A549 (cell line): ENCODE results near the gene CACNA1D. TPM values are rescaled to one million over a fixed set of nuclear protein-coding genes. Genes with fewer than 3 reads are reported as not detected.

Experiments
- ATAC-seq, 2 experiments: fragments of 200-7000 bp in 1 of 2; fragments of >200 bp in 1 of 2; cut with Nextera tagmentation in 1 of 2; cut with Tn5 transposase in 1 of 2; 3 replicates each; pipeline versions ENCODE4 v1.8.0 to v1.9.1; 2018 to 2020; ENCODE audit warnings: mild to moderate bottlenecking in 1 of 2, moderate library complexity in 1 of 2
- CTCF ChIA-PET: fragments of 300-600 bp; sonication (Branson Sonifier 250); formaldehyde crosslinking; extraction: SDS; loops from one replicate; lab custom pipeline; 2021; ENCODE audit warnings: antibody characterized with exemption, inconsistent platforms; lab: Yijun Ruan, JAX
- POLR2A ChIA-PET: fragments of 350-600 bp; formaldehyde crosslinking; extraction: SDS; loops from one replicate; lab custom pipeline; 2021; ENCODE audit warnings: antibody characterized with exemption, inconsistent platforms; lab: Yijun Ruan, JAX
- DNase-seq, 2 experiments: peaks; one replicate each; pipeline versions ENCODE4 v3.0.0 to v3.0.0-alpha.2; 2011 to 2016; ENCODE audit warnings: low read depth in 1 of 2, low spot score in 1 of 2
- FAIRE-seq: peaks from 2 replicates; lab custom pipeline; 2011; peaks lifted over from hg19 to GRCh38; lab: Jason Lieb, UNC
- H3K27ac ChIP-seq, 2 experiments: fragments of >200 bp; sonication (Bioruptor Twin); formaldehyde crosslinking; 3 replicates each; pipeline ENCODE4 v1.5.1; 2016 to 2017
- H3K4me1 ChIP-seq: fragments of >200 bp; sonication (Bioruptor Twin); formaldehyde crosslinking; 3 replicates; pipeline ENCODE4 v1.6.1; 2016
- H3K4me2 ChIP-seq: fragments of >200 bp; sonication (Bioruptor Twin); formaldehyde crosslinking; 3 replicates; pipeline ENCODE4 v1.6.1; 2016
- H3K4me3 ChIP-seq: fragments of >200 bp; sonication (Bioruptor Twin); formaldehyde crosslinking; 3 replicates; pipeline ENCODE4 v1.5.1; 2016
- H3K9me3 ChIP-seq: fragments of >200 bp; sonication (Bioruptor Twin); formaldehyde crosslinking; 3 replicates; pipeline ENCODE4 v1.6.1; 2016
- ATOH8 ChIP-seq: fragments of 250-450 bp; sonication (Bioruptor Pico); IDR thresholded peaks from 2 replicates; pipeline ENCODE4 v1.5.0; 2020; ENCODE audit warnings: low read depth, mild to moderate bottlenecking, moderate library complexity
- BCL3 ChIP-seq: fragments of >200 bp; sonication (Bioruptor Twin); formaldehyde crosslinking; IDR thresholded peaks from 3 replicates; pipeline ENCODE4 v1.6.1; 2016
- CBX2 ChIP-seq: fragments of 200-600 bp; sonication (generic); IDR thresholded peaks from 2 replicates; pipeline ENCODE4 v1.6.1; 2016; ENCODE audit warnings: low read depth, mild to moderate bottlenecking, borderline replicate concordance
- CTCF ChIP-seq: fragments of >200 bp; sonication (Bioruptor Twin); formaldehyde crosslinking; IDR thresholded peaks from 3 replicates; pipeline ENCODE4 v1.5.1; 2016
- E2F6 ChIP-seq: IDR thresholded peaks from 2 replicates; pipeline ENCODE4 v1.6.1; 2012; ENCODE audit warnings: low read depth, borderline replicate concordance
- EHMT2 ChIP-seq: fragments of 200-600 bp; sonication (generic); IDR thresholded peaks from 2 replicates; pipeline ENCODE4 v1.6.1; 2016; ENCODE audit warnings: antibody characterized with exemption, low read depth, mild to moderate bottlenecking, moderate library complexity
- ELK1 ChIP-seq: fragments of 150-350 bp; IDR thresholded peaks from 2 replicates; pipeline ENCODE4 v1.6.1; 2014; ENCODE audit warnings: low read depth, mild to moderate bottlenecking, low read length
- EP300 ChIP-seq, 2 experiments: fragments of >200 bp; sonication (Bioruptor Twin); formaldehyde crosslinking; IDR thresholded peaks; 2 replicates in 1 of 2; 3 replicates in 1 of 2; pipeline ENCODE4 v1.6.1; 2016 to 2017
- HDAC2 ChIP-seq: fragments of 200-600 bp; sonication (generic); IDR thresholded peaks from 2 replicates; pipeline ENCODE4 v1.6.1; 2016
- HMGXB4 ChIP-seq: fragments of 250-450 bp; sonication (Bioruptor Pico); IDR thresholded peaks from 2 replicates; pipeline ENCODE4 v1.5.0; 2021; ENCODE audit warnings: mild to moderate bottlenecking, moderate library complexity, borderline replicate concordance
- HOXA7 ChIP-seq: fragments of 250-450 bp; sonication (Bioruptor Pico); IDR thresholded peaks from 2 replicates; pipeline ENCODE4 v1.5.0; 2020; ENCODE audit warnings: mild to moderate bottlenecking, moderate library complexity
- HOXB5 ChIP-seq: fragments of 250-450 bp; sonication (Bioruptor Pico); IDR thresholded peaks from 2 replicates; pipeline ENCODE4 v1.5.0; 2020; ENCODE audit warnings: mild to moderate bottlenecking, moderate library complexity
- JUN ChIP-seq, 2 experiments: fragments of >200 bp; sonication (Bioruptor Twin); formaldehyde crosslinking; IDR thresholded peaks; 2 replicates in 1 of 2; 3 replicates in 1 of 2; pipeline ENCODE4 v1.6.1; 2016 to 2017
- JUNB ChIP-seq: fragments of >200 bp; sonication (Bioruptor Twin); formaldehyde crosslinking; IDR thresholded peaks from 2 replicates; pipeline ENCODE4 v1.6.1; 2016
- MAX ChIP-seq: IDR thresholded peaks from 2 replicates; pipeline ENCODE4 v1.6.1; 2012
- PHF8 ChIP-seq: fragments of 200-600 bp; sonication (generic); IDR thresholded peaks from 2 replicates; pipeline ENCODE4 v1.6.1; 2016; ENCODE audit warnings: low read depth, mild to moderate bottlenecking, antibody characterized with exemption, moderate library complexity, borderline replicate concordance
- RARB ChIP-seq: fragments of 250-450 bp; sonication (Bioruptor Pico); IDR thresholded peaks from 2 replicates; pipeline ENCODE4 v1.8.0; 2021; ENCODE audit warnings: mild to moderate bottlenecking, moderate library complexity
- REST ChIP-seq: fragments of 200-600 bp; sonication (generic); IDR thresholded peaks from 2 replicates; pipeline ENCODE4 v1.6.1; 2016; ENCODE audit warnings: antibody characterized with exemption, mild to moderate bottlenecking, moderate library complexity
- RFX5 ChIP-seq: fragments of 450-650 bp; IDR thresholded peaks from 2 replicates; pipeline ENCODE4 v1.7.1; 2014; ENCODE audit warnings: antibody characterized with exemption, mild to moderate bottlenecking, moderate library complexity
- RNF2 ChIP-seq: fragments of 200-600 bp; sonication (generic); IDR thresholded peaks from 2 replicates; pipeline ENCODE4 v1.6.1; 2016; ENCODE audit warnings: low read depth, mild to moderate bottlenecking, antibody characterized with exemption, moderate library complexity, borderline replicate concordance
- SREBF2 ChIP-seq: fragments of 450-650 bp; IDR thresholded peaks from 2 replicates; pipeline ENCODE4 v1.6.1; 2014; ENCODE audit warnings: mild to moderate bottlenecking, moderate library complexity
- TFCP2L1 ChIP-seq: fragments of 250-450 bp; sonication (Bioruptor Pico); IDR thresholded peaks from 2 replicates; pipeline ENCODE4 v1.5.0; 2021; ENCODE audit warnings: mild to moderate bottlenecking
- ZC3H11A ChIP-seq: fragments of 450-650 bp; IDR thresholded peaks from 2 replicates; pipeline ENCODE4 v1.6.1; 2014; ENCODE audit warnings: antibody characterized with exemption, mild to moderate bottlenecking
- ZNF302 ChIP-seq: fragments of 250-450 bp; sonication (Bioruptor Pico); IDR thresholded peaks from 2 replicates; pipeline ENCODE4 v1.9.0; 2021; ENCODE audit warnings: inconsistent platforms, mild to moderate bottlenecking, moderate library complexity
- WGBS: methylation state at CpG from one replicate; pipeline ENCODE4 v1.1.6; 2017; ENCODE audit errors: missing lambda C conversion rate; 5-methylcytosine and 5-hydroxymethylcytosine counted together
- polyA plus RNA-seq, 4 experiments: library from polyadenylated mRNA; depleted of rRNA in 3 of 4; stranded (reverse); fragments of >200 nt; fragmentation: RNase III in 1 of 4; extraction: RNeasy Plus Mini Kit Qiagen cat#74134 plus additional on column Dnase treatment in 1 of 4; gene quantifications; 2 replicates in 3 of 4; 3 replicates in 1 of 4; pipeline ENCODE4 v1.2.3, GENCODE V29; 2011 to 2017

The CACNA1D gene
- polyA plus RNA-seq, 2 of the 4 experiments (the other 2 are of a cell fraction): 1.1 to 10.7 TPM

- ATAC-seq (no peak), FAIRE-seq (no peak), DNase-seq (no peak)
- TF ChIP-seq HMGXB4 (CRISPR knock-in tag) (no peak), EHMT2 (no peak), E2F6 (no peak), SREBF2 (no peak), JUNB (no peak), RFX5 (no peak), BCL3 (no peak), ZNF302 (CRISPR knock-in tag) (no peak), REST (no peak), HOXB5 (no peak), ELK1 (no peak), ZC3H11A (no peak), PHF8 (no peak), MAX (no peak)
- Histone ChIP-seq H3K4me3 (no peak overlapping the region), H3K9me3 (no peaks in the 10 kb centered on the region), H3K4me2 (no peak overlapping the region), H3K4me1 (no peaks in the 10 kb centered on the region), H3K27ac (no peak overlapping the region)
- ChIA-PET CTCF (no interaction called here), POLR2A (no interaction called here)
- 60% methylated on average over 7 of the region's 7 CpGs for WGBS
Measured at GRCh38 chr3:53791317-53791716, 296.9 kb downstream of the CACNA1D start.

- POLR2A ChIA-PET: no interaction called here
- TF ChIP-seq HDAC2: no peak
- no peak for TF ChIP-seq EP300 (IDR thresholded peaks at IDR 0.05)
- no peak for TF ChIP-seq CBX2
- no peak for TF ChIP-seq HOXA7 (CRISPR knock-in tag)
- no peak for TF ChIP-seq JUN (IDR thresholded peaks at IDR 0.05)
- no peak for TF ChIP-seq ATOH8 (CRISPR knock-in tag)
- no peak for TF ChIP-seq HMGXB4 (CRISPR knock-in tag)
- no peak for TF ChIP-seq EHMT2
- TF ChIP-seq RARB (CRISPR knock-in tag): no peak
- no peak for TF ChIP-seq TFCP2L1
- TF ChIP-seq ZNF302 (CRISPR knock-in tag): no peak
- no peak for TF ChIP-seq CTCF
- TF ChIP-seq SREBF2: no peak
- no peak for TF ChIP-seq RNF2
Measured at GRCh38 chr3:53792866-53793265, 298.5 kb downstream of the CACNA1D start.

More at GRCh38 chr3:53792866-53793265, 298.5 kb downstream of the CACNA1D start:
- Histone ChIP-seq H3K4me1 (no peaks in the 10 kb centered on the region), H3K9me3 (no peaks in the 10 kb centered on the region), H3K4me2 (no peak overlapping the region), H3K27ac (no peak overlapping the region), H3K4me3 (no peak overlapping the region)
- DNase-seq: no peak
- CTCF ChIA-PET: no interaction called here
- ATAC-seq: no peak
- 38% methylated on average over 2 of the region's 3 CpGs for WGBS
- FAIRE-seq: no peak
